Right lobe of liver (tissue), 4 donors: ENCODE measurements around the gene IL21R.

Experiments
- POLR2A ChIP-seq: fragments of 450-650 bp; IDR thresholded peaks from one replicate; pipeline ENCODE4 v1.6.1; 2017; ENCODE audit warnings: antibody characterized with exemption, mild to moderate bottlenecking
- TF ChIP-seq, protein P1 (sequence below), 4 donors: fragments of 200-600 bp in 3 of 4; fragments of 450-650 bp in 1 of 4; IDR thresholded peaks; one replicate each; pipeline versions ENCODE4 v1.5.1 to v1.8.0; 2016 to 2022; ENCODE audit warnings: antibody characterized with exemption in 4 of 4, mild to moderate bottlenecking in 2 of 4
- donor health status: DM: no; HTN: no; CAD: no.
- donor health status: DM: no; HTN: no; CAD: no.
- donor health status: DM: no; HTN: yes; CAD: no.

DNA sequence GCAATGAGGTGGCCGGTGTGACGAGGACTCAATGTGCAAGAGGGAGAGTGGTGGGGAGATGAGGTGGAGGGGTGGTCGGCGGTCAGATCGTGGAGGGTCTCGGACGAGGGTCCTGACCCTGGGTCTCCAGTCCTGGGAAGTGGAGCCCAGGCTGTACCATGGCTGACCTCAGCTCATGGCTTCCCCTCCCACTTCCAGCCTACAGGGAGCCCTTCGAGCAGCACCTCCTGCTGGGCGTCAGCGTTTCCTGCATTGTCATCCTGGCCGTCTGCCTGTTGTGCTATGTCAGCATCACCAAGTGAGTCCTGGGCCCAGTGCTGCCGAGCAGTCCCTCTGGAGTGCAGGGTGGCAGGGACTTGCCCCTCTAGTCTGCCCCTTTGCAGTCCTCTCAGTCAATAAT lies 46.4 kb upstream of the IL21R start:
- TF ChIP-seq POLR2A = no peak
- TF ChIP-seq, protein P1, sequence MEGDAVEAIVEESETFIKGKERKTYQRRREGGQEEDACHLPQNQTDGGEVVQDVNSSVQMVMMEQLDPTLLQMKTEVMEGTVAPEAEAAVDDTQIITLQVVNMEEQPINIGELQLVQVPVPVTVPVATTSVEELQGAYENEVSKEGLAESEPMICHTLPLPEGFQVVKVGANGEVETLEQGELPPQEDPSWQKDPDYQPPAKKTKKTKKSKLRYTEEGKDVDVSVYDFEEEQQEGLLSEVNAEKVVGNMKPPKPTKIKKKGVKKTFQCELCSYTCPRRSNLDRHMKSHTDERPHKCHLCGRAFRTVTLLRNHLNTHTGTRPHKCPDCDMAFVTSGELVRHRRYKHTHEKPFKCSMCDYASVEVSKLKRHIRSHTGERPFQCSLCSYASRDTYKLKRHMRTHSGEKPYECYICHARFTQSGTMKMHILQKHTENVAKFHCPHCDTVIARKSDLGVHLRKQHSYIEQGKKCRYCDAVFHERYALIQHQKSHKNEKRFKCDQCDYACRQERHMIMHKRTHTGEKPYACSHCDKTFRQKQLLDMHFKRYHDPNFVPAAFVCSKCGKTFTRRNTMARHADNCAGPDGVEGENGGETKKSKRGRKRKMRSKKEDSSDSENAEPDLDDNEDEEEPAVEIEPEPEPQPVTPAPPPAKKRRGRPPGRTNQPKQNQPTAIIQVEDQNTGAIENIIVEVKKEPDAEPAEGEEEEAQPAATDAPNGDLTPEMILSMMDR (IDR thresholded peaks at IDR 0.05) = peak; percentile 26 to 51 (median 33)
